ENCODE results near the gene GPC5.

The GPC5 gene

GRCh38 chr13:92412996-92413395, 1014.6 kb downstream of the GPC5 start:
- Histone ChIP-seq H3K9me3 (ENCODE audit: control insufficient read depth, insufficient read depth, low read depth, low read length) (no peaks in the 10 kb centered on the region), H3K4me3 (ENCODE audit: low read depth, low read length) (no peak overlapping the region), H3K4me1 (ENCODE audit: control insufficient read depth, insufficient read depth, low read length) (peaks cover 4% of the 10 kb centered on the region; the same call in 1 of the 2 replicates), H3K27ac (ENCODE audit: low read depth, low read length) (no peak overlapping the region), H3K27me3 (ENCODE audit: control insufficient read depth, insufficient read depth, low read length) (no peaks in the 10 kb centered on the region), H3K36me3 (ENCODE audit: control insufficient read depth, insufficient read depth, low read length) (no peaks in the 10 kb centered on the region), H3K9ac (ENCODE audit: low read length) (no peak overlapping the region)

- H3K9ac ChIP-seq (ENCODE audit: low read length) = no peak overlapping the region
- H3K9me3 ChIP-seq (ENCODE audit: control insufficient read depth, insufficient read depth, low read depth, low read length) = no peaks in the 10 kb centered on the region
- no peaks in the 10 kb centered on the region for H3K27me3 ChIP-seq (ENCODE audit: control insufficient read depth, insufficient read depth, low read length)
- H3K27ac ChIP-seq (ENCODE audit: low read depth, low read length) = no peak overlapping the region
- H3K4me3 ChIP-seq (ENCODE audit: low read depth, low read length) = no peak overlapping the region
- H3K36me3 ChIP-seq (ENCODE audit: control insufficient read depth, insufficient read depth, low read length) = no peaks in the 10 kb centered on the region
- H3K4me1 ChIP-seq (ENCODE audit: control insufficient read depth, insufficient read depth, low read length) = peaks cover 4% of the 10 kb centered on the region; the same call in 1 of the 2 replicates
Measured at GRCh38 chr13:92413452-92413851, 1015.0 kb downstream of the GPC5 start.

GRCh38 chr13:92414851-92415250, 1016.4 kb downstream of the GPC5 start:
- no peak overlapping the region for H3K4me3 ChIP-seq (ENCODE audit: low read depth, low read length)
- H3K27ac ChIP-seq (ENCODE audit: low read depth, low read length) = no peak overlapping the region
- H3K27me3 ChIP-seq (ENCODE audit: control insufficient read depth, insufficient read depth, low read length) = no peaks in the 10 kb centered on the region
- no peaks in the 10 kb centered on the region for H3K9me3 ChIP-seq (ENCODE audit: control insufficient read depth, insufficient read depth, low read depth, low read length)
- no peak overlapping the region for H3K9ac ChIP-seq (ENCODE audit: low read length)
- no peaks in the 10 kb centered on the region for H3K36me3 ChIP-seq (ENCODE audit: control insufficient read depth, insufficient read depth, low read length)
- H3K4me1 ChIP-seq (ENCODE audit: control insufficient read depth, insufficient read depth, low read length) = peaks cover 4% of the 10 kb centered on the region; the same call in 1 of the 2 replicates

- no peak overlapping the region for H3K4me3 ChIP-seq (ENCODE audit: low read depth, low read length)
- H3K9me3 ChIP-seq (ENCODE audit: control insufficient read depth, insufficient read depth, low read depth, low read length) = no peaks in the 10 kb centered on the region
- no peaks in the 10 kb centered on the region for H3K36me3 ChIP-seq (ENCODE audit: control insufficient read depth, insufficient read depth, low read length)
- no peaks in the 10 kb centered on the region for H3K4me1 ChIP-seq (ENCODE audit: control insufficient read depth, insufficient read depth, low read length)
- H3K9ac ChIP-seq (ENCODE audit: low read length) = no peak overlapping the region
- no peaks in the 10 kb centered on the region for H3K27me3 ChIP-seq (ENCODE audit: control insufficient read depth, insufficient read depth, low read length)
- H3K27ac ChIP-seq (ENCODE audit: low read depth, low read length) = no peak overlapping the region
Measured at GRCh38 chr13:92415781-92416180, 1017.4 kb downstream of the GPC5 start.

- Histone ChIP-seq H3K27me3 (ENCODE audit: control insufficient read depth, insufficient read depth, low read length) (no peaks in the 10 kb centered on the region), H3K4me1 (ENCODE audit: control insufficient read depth, insufficient read depth, low read length) (no peaks in the 10 kb centered on the region), H3K9ac (ENCODE audit: low read length) (no peak overlapping the region), H3K27ac (ENCODE audit: low read depth, low read length) (no peak overlapping the region), H3K4me3 (ENCODE audit: low read depth, low read length) (no peak overlapping the region), H3K9me3 (ENCODE audit: control insufficient read depth, insufficient read depth, low read depth, low read length) (no peaks in the 10 kb centered on the region), H3K36me3 (ENCODE audit: control insufficient read depth, insufficient read depth, low read length) (no peaks in the 10 kb centered on the region)
Measured at GRCh38 chr13:92418818-92419412, 1020.5 kb downstream of the GPC5 start.

GRCh38 chr13:92429231-92429630, 1030.8 kb downstream of the GPC5 start:
- Histone ChIP-seq H3K9ac (ENCODE audit: low read length) (no peak overlapping the region), H3K27me3 (ENCODE audit: control insufficient read depth, insufficient read depth, low read length) (no peaks in the 10 kb centered on the region), H3K36me3 (ENCODE audit: control insufficient read depth, insufficient read depth, low read length) (no peaks in the 10 kb centered on the region), H3K9me3 (ENCODE audit: control insufficient read depth, insufficient read depth, low read depth, low read length) (no peaks in the 10 kb centered on the region), H3K4me1 (ENCODE audit: control insufficient read depth, insufficient read depth, low read length) (peaks cover 4% of the 10 kb centered on the region; the same call in 1 of the 2 replicates), H3K4me3 (ENCODE audit: low read depth, low read length) (no peak overlapping the region), H3K27ac (ENCODE audit: low read depth, low read length) (no peak overlapping the region)

- no peak overlapping the region for H3K27ac ChIP-seq (ENCODE audit: low read depth, low read length)
- peaks cover 4% of the 10 kb centered on the region; the same call in 1 of the 2 replicates for H3K4me1 ChIP-seq (ENCODE audit: control insufficient read depth, insufficient read depth, low read length)
- no peaks in the 10 kb centered on the region for H3K9me3 ChIP-seq (ENCODE audit: control insufficient read depth, insufficient read depth, low read depth, low read length)
- no peak overlapping the region for H3K4me3 ChIP-seq (ENCODE audit: low read depth, low read length)
- H3K9ac ChIP-seq (ENCODE audit: low read length) = no peak overlapping the region
- H3K36me3 ChIP-seq (ENCODE audit: control insufficient read depth, insufficient read depth, low read length) = no peaks in the 10 kb centered on the region
- H3K27me3 ChIP-seq (ENCODE audit: control insufficient read depth, insufficient read depth, low read length) = no peaks in the 10 kb centered on the region
Measured at GRCh38 chr13:92433386-92433785, 1035.0 kb downstream of the GPC5 start.

GRCh38 chr13:92433963-92434362, 1035.5 kb downstream of the GPC5 start:
- Histone ChIP-seq H3K36me3 (ENCODE audit: control insufficient read depth, insufficient read depth, low read length) (no peaks in the 10 kb centered on the region), H3K9ac (ENCODE audit: low read length) (no peak overlapping the region), H3K27ac (ENCODE audit: low read depth, low read length) (no peak overlapping the region), H3K4me3 (ENCODE audit: low read depth, low read length) (no peak overlapping the region), H3K4me1 (ENCODE audit: control insufficient read depth, insufficient read depth, low read length) (peaks cover 4% of the 10 kb centered on the region; the same call in 1 of the 2 replicates), H3K27me3 (ENCODE audit: control insufficient read depth, insufficient read depth, low read length) (no peaks in the 10 kb centered on the region), H3K9me3 (ENCODE audit: control insufficient read depth, insufficient read depth, low read depth, low read length) (no peaks in the 10 kb centered on the region)

- Histone ChIP-seq H3K27me3 (ENCODE audit: control insufficient read depth, insufficient read depth, low read length) (no peaks in the 10 kb centered on the region), H3K9me3 (ENCODE audit: control insufficient read depth, insufficient read depth, low read depth, low read length) (no peaks in the 10 kb centered on the region)
Measured at GRCh38 chr13:92436924-92437323, 1038.5 kb downstream of the GPC5 start.

GRCh38 chr13:92444244-92444643, 1045.8 kb downstream of the GPC5 start:
- Histone ChIP-seq H3K36me3 (ENCODE audit: control insufficient read depth, insufficient read depth, low read length) (no peaks in the 10 kb centered on the region), H3K4me3 (ENCODE audit: low read depth, low read length) (no peak overlapping the region), H3K4me1 (ENCODE audit: control insufficient read depth, insufficient read depth, low read length) (no peaks in the 10 kb centered on the region), H3K27ac (ENCODE audit: low read depth, low read length) (no peak overlapping the region), H3K9ac (ENCODE audit: low read length) (no peak overlapping the region), H3K9me3 (ENCODE audit: control insufficient read depth, insufficient read depth, low read depth, low read length) (no peaks in the 10 kb centered on the region), H3K27me3 (ENCODE audit: control insufficient read depth, insufficient read depth, low read length) (no peaks in the 10 kb centered on the region)

More at GRCh38 chr13:92436924-92437323, 1038.5 kb downstream of the GPC5 start:
- no peak overlapping the region for H3K4me3 ChIP-seq (ENCODE audit: low read depth, low read length)
- H3K36me3 ChIP-seq (ENCODE audit: control insufficient read depth, insufficient read depth, low read length) = no peaks in the 10 kb centered on the region
- H3K4me1 ChIP-seq (ENCODE audit: control insufficient read depth, insufficient read depth, low read length) = no peaks in the 10 kb centered on the region
- no peak overlapping the region for H3K27ac ChIP-seq (ENCODE audit: low read depth, low read length)
- H3K9ac ChIP-seq (ENCODE audit: low read length) = no peak overlapping the region

GRCh38 chr13:92451060-92451459, 1052.6 kb downstream of the GPC5 start:
- Histone ChIP-seq H3K9ac (ENCODE audit: low read length) (no peak overlapping the region), H3K36me3 (ENCODE audit: control insufficient read depth, insufficient read depth, low read length) (no peaks in the 10 kb centered on the region), H3K9me3 (ENCODE audit: control insufficient read depth, insufficient read depth, low read depth, low read length) (no peaks in the 10 kb centered on the region)

More at GRCh38 chr13:92451060-92451459, 1052.6 kb downstream of the GPC5 start:
- Histone ChIP-seq H3K27me3 (ENCODE audit: control insufficient read depth, insufficient read depth, low read length) (no peaks in the 10 kb centered on the region), H3K27ac (ENCODE audit: low read depth, low read length) (no peak overlapping the region), H3K4me3 (ENCODE audit: low read depth, low read length) (no peak overlapping the region), H3K4me1 (ENCODE audit: control insufficient read depth, insufficient read depth, low read length) (no peaks in the 10 kb centered on the region)

Data from HUES6 (cell line).